ENCODE measurements around the gene IL6. TPM values are rescaled to one million over a fixed set of nuclear protein-coding genes. Genes with fewer than 3 reads are reported as not detected.
A peak's percentile ranks its signal among the peaks of the same experiment; 100 is the strongest.

Gene IL6
- total RNA-seq, 4 donors from 2014 or later, result 17.7 to 381 (median 111) TPM

DNA sequence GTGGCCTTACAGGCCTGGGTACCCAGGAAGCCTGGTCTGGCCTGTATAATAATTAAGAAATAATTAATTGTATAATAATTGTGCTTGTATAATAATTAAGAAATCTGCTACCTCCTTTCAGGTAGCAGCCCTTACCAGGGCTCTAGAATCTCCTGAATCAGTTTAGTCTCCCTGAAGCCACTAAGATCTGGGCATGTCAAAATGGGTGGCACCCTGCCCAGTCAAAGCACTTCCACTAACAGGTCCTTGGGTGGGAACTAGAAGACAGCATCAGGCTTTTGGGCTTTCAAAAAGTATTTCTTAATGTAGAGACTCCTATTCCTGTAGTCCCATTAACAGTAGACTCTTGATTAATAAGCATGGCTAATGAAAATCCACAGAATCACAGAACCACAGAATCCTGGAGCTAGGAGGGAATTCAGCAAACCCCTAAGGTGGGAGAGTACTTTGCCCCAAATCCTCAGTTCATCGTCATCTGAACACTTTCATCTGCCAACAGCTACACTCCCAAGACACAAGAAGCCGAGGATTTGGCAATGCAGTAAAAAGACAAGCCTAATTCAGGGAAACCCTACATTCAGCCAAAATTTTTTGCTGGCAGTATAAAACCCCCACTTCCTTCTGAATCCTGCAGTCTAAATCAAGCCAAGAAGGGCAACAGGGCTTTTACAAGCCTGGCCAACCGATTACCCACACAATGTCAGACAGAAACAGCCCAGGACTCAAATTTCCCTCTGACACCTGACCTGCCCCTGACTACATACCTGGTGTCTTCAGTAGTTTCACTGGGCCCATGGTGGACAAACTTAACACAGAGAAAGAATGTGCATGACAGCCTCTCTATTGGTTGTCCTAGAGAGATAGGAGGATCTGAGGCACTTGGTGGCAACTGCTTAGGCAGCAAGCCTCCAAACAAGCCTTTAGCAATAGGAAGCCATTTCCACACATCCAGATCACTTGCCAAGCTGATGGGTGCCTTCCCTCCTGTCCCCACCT lies 5.9 kb upstream of the IL6 start:
- TF ChIP-seq, protein P1, sequence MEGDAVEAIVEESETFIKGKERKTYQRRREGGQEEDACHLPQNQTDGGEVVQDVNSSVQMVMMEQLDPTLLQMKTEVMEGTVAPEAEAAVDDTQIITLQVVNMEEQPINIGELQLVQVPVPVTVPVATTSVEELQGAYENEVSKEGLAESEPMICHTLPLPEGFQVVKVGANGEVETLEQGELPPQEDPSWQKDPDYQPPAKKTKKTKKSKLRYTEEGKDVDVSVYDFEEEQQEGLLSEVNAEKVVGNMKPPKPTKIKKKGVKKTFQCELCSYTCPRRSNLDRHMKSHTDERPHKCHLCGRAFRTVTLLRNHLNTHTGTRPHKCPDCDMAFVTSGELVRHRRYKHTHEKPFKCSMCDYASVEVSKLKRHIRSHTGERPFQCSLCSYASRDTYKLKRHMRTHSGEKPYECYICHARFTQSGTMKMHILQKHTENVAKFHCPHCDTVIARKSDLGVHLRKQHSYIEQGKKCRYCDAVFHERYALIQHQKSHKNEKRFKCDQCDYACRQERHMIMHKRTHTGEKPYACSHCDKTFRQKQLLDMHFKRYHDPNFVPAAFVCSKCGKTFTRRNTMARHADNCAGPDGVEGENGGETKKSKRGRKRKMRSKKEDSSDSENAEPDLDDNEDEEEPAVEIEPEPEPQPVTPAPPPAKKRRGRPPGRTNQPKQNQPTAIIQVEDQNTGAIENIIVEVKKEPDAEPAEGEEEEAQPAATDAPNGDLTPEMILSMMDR (IDR thresholded peaks at IDR 0.05), result no peak
- ATAC-seq (ENCODE audit: low FRiP score) (peak; percentile 41), DNase-seq (ENCODE audit: low spot score) (no peak)

DNA sequence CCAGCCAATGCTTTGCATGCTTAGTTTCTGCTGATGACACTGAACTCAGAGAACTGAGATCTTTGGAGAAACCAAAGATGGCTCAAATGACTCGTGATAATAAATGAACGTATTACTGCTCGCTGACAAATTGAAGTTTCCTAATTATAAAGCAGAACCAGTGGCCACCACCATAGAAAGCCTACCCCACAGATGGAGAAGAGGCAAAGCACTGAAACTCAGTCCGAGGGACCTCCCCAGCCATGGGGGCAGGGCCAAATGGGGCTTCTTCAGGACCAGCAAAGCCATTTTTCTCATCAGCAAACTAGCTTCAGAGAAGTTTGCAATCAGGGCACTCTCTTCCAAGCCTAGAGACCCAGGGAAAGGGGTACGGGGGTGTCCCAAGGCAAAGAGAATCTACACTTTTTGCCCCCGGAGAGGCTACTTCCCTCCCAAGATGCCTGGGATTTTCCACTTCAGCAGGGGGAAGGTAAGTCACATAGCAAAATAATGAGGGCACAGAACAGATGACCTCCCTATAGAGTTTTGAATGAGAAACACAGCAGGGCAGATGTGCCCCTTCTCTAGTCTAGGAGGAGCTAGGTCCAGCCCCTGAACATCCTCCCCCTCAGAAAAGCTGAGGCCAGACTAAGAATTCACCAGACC lies 4.3 kb upstream of the IL6 start:
- TF ChIP-seq, protein P1 (IDR thresholded peaks at IDR 0.05), result no peak
- DNase-seq (ENCODE audit: low spot score) (no peak), ATAC-seq (ENCODE audit: low FRiP score) (no peak)

DNA sequence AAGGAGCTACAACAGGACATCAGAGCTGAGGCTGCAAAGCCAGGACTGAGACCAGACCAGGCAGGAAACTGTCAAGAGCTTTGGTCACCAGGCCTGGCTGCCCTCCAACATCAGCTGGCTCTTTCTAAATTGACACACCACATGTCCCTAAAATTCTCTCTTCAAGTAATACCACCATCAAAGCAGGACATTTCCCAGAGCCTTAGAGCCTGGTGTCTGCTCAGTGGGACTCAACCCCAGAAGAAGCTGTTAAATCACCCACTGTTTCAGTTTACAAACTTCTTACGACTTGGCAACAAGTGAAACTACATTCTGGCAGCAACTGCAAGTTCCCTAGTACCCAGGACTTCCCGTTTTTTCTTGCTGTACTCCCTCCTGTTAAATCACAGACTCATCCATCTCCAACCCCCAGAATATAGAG lies 3.8 kb upstream of the IL6 start:
- TF ChIP-seq, protein P1 (IDR thresholded peaks at IDR 0.05), result no peak
- peak; percentile 2 for ATAC-seq (ENCODE audit: low FRiP score)
- no peak for DNase-seq (ENCODE audit: low spot score)

DNA sequence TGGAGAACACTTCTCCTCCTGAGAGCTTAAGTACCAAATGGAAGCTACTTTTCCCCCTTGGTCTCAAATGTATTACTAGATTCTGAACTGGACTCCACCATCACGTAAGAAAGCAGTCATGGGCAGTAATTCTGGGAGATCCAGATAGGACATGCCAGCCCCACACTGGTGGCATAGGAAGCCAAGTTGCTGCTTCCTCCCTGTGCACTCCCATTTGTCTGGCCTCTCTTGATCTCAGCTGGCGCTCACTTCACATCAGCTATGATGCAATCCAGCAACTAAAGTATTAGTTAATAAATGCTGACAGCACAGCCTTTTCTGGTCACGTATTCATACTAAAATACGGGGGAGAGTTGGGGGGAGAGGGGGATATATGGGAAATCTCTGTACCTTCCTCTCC lies 3.4 kb upstream of the IL6 start:
- TF ChIP-seq, protein P1 (IDR thresholded peaks at IDR 0.05), result no peak
- no peak for DNase-seq (ENCODE audit: low spot score)
- peak; percentile 26 for ATAC-seq (ENCODE audit: low FRiP score)

DNA sequence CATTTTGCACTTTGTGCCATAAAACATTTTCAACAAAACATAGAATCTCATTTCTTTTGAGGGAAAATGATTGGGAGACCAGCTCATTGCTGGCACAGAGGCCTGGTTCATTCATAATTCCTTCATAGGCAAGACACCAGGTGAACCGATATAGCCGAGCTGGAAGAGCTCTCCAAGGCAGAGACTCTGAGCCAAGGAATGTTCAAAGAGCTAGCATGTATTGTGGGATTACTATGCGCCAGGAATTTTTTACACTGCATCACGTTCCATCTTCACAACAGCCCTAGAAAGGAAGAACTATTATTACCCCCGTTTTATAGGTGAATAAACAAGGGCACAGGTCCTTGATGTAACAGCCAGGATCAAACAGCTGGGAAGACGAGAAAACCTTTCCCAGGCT lies 2.1 kb upstream of the IL6 start:
- TF ChIP-seq, protein P1 (IDR thresholded peaks at IDR 0.05), result no peak
- DNase-seq (ENCODE audit: low spot score), result no peak
- no peak for ATAC-seq (ENCODE audit: low FRiP score)

DNA sequence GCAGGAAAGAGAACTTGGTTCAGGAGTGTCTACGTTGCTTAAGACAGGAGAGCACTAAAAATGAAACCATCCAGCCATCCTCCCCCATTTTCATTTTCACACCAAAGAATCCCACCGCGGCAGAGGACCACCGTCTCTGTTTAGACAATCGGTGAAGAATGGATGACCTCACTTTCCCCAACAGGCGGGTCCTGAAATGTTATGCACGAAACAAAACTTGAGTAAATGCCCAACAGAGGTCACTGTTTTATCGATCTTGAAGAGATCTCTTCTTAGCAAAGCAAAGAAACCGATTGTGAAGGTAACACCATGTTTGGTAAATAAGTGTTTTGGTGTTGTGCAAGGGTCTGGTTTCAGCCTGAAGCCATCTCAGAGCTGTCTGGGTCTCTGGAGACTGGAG lies 1.4 kb upstream of the IL6 start:
- TF ChIP-seq, protein P1 (IDR thresholded peaks at IDR 0.05), result no peak
- ATAC-seq (ENCODE audit: low FRiP score) (no peak), DNase-seq (ENCODE audit: low spot score) (no peak)

Data from omental fat pad (tissue), 4 donors.